Parathyroid adenoma (tissue), 2 donors: ENCODE measurements around the gene SLC35G6.

Source experiments
- H2AFZ ChIP-seq: fragments of 300-600 bp; sonication (generic); one replicate; pipeline ENCODE4 v1.7.0; 2017; ENCODE audit warnings: antibody characterized with exemption, mild to moderate bottlenecking
- H3K27ac ChIP-seq: fragments of 300-600 bp; sonication (generic); one replicate; pipeline ENCODE4 v1.7.0; 2017
- H3K27me3 ChIP-seq: fragments of 300-600 bp; sonication (generic); one replicate; pipeline ENCODE4 v1.7.0; 2017; ENCODE audit warnings: low read length; ENCODE audit not compliant: control insufficient read depth, insufficient read depth
- H3K36me3 ChIP-seq: fragments of 300-600 bp; sonication (generic); one replicate; pipeline ENCODE4 v1.7.0; 2017; ENCODE audit warnings: low read length; ENCODE audit not compliant: control insufficient read depth, insufficient read depth
- H3K4me1 ChIP-seq: fragments of 300-600 bp; sonication (generic); one replicate; pipeline ENCODE4 v1.7.0; 2017; ENCODE audit warnings: control low read depth
- H3K4me2 ChIP-seq: fragments of 300-600 bp; sonication (generic); one replicate; pipeline ENCODE4 v1.7.0; 2017; ENCODE audit warnings: low read length
- H3K4me3 ChIP-seq: fragments of 300-600 bp; sonication (generic); one replicate; pipeline ENCODE4 v1.7.0; 2017; ENCODE audit warnings: low read depth, low read length
- H3K79me2 ChIP-seq: fragments of 300-600 bp; sonication (generic); one replicate; pipeline ENCODE4 v1.7.0; 2017; ENCODE audit warnings: control low read depth
- H3K9ac ChIP-seq: fragments of 300-600 bp; sonication (generic); one replicate; pipeline ENCODE4 v1.7.0; 2017; ENCODE audit warnings: mild to moderate bottlenecking
- H3K9me3 ChIP-seq: fragments of 300-600 bp; sonication (generic); one replicate; pipeline ENCODE4 v1.7.0; 2017; ENCODE audit warnings: low read length; ENCODE audit not compliant: control insufficient read depth
- TF ChIP-seq, protein P1 (sequence below): fragments of 300-600 bp; sonication (generic); IDR thresholded peaks from one replicate; pipeline ENCODE4 v1.7.0; 2017; ENCODE audit warnings: antibody characterized with exemption, mild to moderate bottlenecking
- donor health status: primary hyperparathyroidism.

SLC35G6 gene

DNA sequence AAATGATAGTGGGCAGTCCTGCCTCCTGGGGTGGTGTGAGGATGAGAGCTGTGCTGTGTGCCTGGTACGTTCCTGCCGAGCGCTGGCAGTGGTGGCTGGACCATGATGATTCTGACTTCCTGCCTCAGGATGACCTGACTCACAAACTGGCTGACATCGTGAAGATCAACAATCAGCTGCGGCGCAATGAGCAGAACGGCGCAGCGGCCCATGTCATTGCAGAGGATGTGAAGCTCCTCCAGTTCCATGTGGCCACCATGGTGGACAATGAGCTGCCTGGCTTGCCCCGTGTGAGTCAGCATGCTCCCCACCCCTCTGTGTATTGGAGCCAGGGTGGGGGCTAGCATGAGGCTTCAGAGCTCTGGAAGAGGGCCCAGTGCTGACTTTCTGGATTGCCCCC lies 16.0 kb downstream of the SLC35G6 start:
- Histone ChIP-seq H3K27me3 (no peaks in the 10 kb centered on the region), H3K79me2 (peaks cover 7% of the 10 kb centered on the region), H3K4me3 (no peak overlapping the region), H3K9ac (no peak overlapping the region), H3K36me3 (no peaks in the 10 kb centered on the region), H3K9me3 (no peaks in the 10 kb centered on the region), H3K4me2 (no peak overlapping the region), H2AFZ (no peak overlapping the region), H3K27ac (no peak overlapping the region), H3K4me1 (no peaks in the 10 kb centered on the region)
- TF ChIP-seq, protein P1, sequence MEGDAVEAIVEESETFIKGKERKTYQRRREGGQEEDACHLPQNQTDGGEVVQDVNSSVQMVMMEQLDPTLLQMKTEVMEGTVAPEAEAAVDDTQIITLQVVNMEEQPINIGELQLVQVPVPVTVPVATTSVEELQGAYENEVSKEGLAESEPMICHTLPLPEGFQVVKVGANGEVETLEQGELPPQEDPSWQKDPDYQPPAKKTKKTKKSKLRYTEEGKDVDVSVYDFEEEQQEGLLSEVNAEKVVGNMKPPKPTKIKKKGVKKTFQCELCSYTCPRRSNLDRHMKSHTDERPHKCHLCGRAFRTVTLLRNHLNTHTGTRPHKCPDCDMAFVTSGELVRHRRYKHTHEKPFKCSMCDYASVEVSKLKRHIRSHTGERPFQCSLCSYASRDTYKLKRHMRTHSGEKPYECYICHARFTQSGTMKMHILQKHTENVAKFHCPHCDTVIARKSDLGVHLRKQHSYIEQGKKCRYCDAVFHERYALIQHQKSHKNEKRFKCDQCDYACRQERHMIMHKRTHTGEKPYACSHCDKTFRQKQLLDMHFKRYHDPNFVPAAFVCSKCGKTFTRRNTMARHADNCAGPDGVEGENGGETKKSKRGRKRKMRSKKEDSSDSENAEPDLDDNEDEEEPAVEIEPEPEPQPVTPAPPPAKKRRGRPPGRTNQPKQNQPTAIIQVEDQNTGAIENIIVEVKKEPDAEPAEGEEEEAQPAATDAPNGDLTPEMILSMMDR: no peak

DNA sequence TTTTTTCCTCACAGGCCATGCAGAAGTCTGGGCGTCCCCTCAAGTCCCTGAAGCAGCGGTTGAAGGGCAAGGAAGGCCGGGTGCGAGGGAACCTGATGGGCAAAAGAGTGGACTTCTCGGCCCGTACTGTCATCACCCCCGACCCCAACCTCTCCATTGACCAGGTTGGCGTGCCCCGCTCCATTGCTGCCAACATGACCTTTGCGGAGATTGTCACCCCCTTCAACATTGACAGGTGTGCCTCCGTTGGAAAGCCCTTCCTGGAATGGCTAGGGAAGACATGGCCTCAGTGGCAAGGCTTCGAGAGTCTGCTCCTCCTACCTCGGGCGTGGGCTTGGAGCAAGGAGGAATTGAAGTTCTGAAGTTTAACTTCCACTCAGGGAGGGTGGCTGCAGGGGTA lies 16.4 kb downstream of the SLC35G6 start:
- no peaks in the 10 kb centered on the region for H3K36me3 ChIP-seq
- no peaks in the 10 kb centered on the region for H3K9me3 ChIP-seq
- peaks cover 5% of the 10 kb centered on the region for H3K79me2 ChIP-seq
- H2AFZ ChIP-seq: no peak overlapping the region
- H3K4me2 ChIP-seq: no peak overlapping the region
- H3K4me3 ChIP-seq: no peak overlapping the region
- H3K27me3 ChIP-seq: no peaks in the 10 kb centered on the region
- TF ChIP-seq, protein P1: no peak
- H3K4me1 ChIP-seq: no peaks in the 10 kb centered on the region
- H3K9ac ChIP-seq: no peak overlapping the region
- H3K27ac ChIP-seq: no peak overlapping the region

DNA sequence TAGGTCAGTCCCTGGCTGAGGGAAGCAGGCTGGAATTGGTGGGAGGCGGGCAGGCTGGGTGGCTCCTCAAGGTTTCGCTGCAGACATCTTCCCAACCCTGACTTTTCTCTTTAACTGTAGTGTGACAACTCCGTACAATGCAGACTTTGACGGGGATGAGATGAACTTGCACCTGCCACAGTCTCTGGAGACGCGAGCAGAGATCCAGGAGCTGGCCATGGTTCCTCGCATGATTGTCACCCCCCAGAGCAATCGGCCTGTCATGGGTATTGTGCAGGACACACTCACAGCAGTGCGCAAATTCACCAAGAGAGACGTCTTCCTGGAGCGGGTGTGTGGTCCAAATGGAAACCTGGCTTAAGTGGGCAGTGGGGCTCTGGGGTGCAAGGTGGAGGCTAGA lies 17.9 kb downstream of the SLC35G6 start:
- H3K9me3 ChIP-seq: no peaks in the 10 kb centered on the region
- H2AFZ ChIP-seq: no peak overlapping the region
- no peaks in the 10 kb centered on the region for H3K79me2 ChIP-seq
- H3K27me3 ChIP-seq: no peaks in the 10 kb centered on the region
- H3K36me3 ChIP-seq: no peaks in the 10 kb centered on the region
- no peaks in the 10 kb centered on the region for H3K4me1 ChIP-seq
- no peak overlapping the region for H3K27ac ChIP-seq
- H3K4me2 ChIP-seq: no peak overlapping the region
- H3K4me3 ChIP-seq: no peak overlapping the region
- no peak overlapping the region for H3K9ac ChIP-seq
- TF ChIP-seq, protein P1: no peak

DNA sequence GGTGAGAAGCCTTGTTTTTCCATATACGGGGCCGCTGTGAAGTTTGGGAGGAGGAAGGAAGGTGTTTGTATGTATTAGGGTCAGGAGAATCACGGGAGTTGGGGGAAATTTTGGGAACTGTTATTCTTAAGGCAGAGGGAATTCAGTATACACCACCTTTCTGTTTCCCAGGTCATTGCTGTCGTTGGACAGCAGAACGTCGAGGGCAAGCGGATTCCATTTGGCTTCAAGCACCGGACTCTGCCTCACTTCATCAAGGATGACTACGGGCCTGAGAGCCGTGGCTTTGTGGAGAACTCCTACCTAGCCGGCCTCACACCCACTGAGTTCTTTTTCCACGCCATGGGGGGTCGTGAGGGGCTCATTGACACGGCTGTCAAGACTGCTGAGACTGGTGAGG lies 20.5 kb downstream of the SLC35G6 start:
- Histone ChIP-seq H2AFZ (no peak overlapping the region), H3K4me3 (no peak overlapping the region), H3K9me3 (no peaks in the 10 kb centered on the region), H3K36me3 (no peaks in the 10 kb centered on the region), H3K9ac (no peak overlapping the region), H3K4me1 (no peaks in the 10 kb centered on the region), H3K79me2 (no peaks in the 10 kb centered on the region), H3K27me3 (no peaks in the 10 kb centered on the region), H3K27ac (no peak overlapping the region), H3K4me2 (no peak overlapping the region)
- TF ChIP-seq, protein P1: no peak

DNA sequence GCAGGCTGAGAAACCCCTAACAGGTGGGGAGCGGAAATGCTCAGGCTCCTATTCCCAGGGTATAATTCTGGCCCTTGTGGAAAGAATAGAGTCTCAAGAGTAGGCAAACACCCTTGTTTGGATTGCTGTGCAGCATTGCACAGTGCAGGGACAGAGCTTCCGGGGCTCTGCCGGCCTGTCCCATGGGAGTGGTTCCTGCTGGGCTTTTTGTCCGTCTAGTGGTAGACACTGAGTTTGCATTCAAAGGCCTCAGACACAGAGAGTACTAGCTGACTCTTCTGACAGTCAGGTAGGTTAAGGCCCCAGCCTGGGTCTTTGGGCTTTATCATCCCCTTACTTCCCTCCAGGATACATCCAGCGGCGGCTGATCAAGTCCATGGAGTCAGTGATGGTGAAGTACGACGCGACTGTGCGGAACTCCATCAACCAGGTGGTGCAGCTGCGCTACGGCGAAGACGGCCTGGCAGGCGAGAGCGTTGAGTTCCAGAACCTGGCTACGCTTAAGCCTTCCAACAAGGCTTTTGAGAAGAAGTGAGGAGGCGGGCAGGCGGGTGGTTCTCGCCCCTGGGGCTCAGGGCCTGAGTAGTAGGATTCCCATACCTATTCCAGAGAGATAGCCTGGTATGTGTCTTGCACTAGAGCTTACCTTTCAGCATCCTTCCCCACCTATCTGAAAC lies 21.1 kb downstream of the SLC35G6 start:
- TF ChIP-seq, protein P1: no peak
- H2AFZ ChIP-seq: no peak overlapping the region
- no peaks in the 10 kb centered on the region for H3K27me3 ChIP-seq
- no peak overlapping the region for H3K9ac ChIP-seq
- no peak overlapping the region for H3K4me2 ChIP-seq
- no peaks in the 10 kb centered on the region for H3K36me3 ChIP-seq
- no peak overlapping the region for H3K27ac ChIP-seq
- H3K4me3 ChIP-seq: no peak overlapping the region
- H3K79me2 ChIP-seq: no peaks in the 10 kb centered on the region
- H3K9me3 ChIP-seq: no peaks in the 10 kb centered on the region
- H3K4me1 ChIP-seq: no peaks in the 10 kb centered on the region
